Stimulated activated CD8-positive, alpha-beta memory T cell treated with anti-CD3 and anti-CD28 coated beads, Interleukin-12 subunit alpha, Interleukin-12 subunit beta, amount 100 ng/mL, for 1 hour (primary cell): ENCODE measurements around the gene ITPK1.

Source experiments
- DNase-seq: peaks from one replicate; pipeline ENCODE4 v3.0.0-alpha.2; 2020; ENCODE audit warnings: low read depth

ITPK1 gene

DNA sequence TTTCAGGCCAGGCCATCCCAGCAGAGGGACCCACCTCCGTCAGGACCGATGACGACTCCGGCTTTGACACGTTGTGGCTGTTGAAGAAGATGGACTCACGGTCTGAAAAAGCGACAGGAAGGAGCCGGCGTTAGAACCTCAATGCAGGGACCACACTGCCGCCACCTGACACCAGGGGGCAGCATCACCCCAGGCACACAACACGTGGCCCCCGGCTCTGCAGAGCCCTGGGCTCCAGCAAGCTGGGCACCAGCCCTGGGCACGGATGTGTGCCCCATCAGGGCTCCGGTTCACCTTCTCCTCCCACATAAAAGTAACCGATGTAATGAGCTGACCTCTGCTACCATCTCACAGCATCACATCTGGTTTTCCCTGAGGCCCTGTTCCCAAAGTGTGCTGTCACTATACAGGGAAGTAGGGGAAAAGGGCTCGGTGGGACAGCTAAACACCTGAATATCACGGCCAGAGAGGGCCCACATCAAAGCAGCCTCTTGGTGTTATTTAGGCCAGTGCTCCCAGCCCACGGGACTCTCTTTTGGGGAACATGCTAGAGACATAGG is 163.7 kb downstream of the ITPK1 start:
- DNase-seq, result peak; percentile 67

DNA sequence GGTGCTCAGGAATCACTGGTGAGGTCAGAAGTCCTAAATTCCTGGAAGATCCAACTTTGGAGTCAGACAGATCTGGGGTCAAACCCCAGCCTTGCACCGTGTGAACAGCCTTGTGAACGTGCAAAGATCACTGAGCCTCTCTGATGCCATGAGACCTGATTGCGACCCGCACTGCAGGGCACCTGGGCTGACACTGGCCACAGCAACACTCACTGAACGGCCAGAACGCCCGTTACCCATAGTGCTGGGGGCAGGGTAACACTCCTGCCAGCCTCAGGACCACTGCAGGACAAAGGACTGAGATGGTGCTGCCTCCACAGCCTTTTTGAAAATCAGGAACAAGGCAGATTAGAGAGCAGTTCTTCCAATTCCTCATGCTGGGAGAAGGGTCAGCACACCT is 164.5 kb downstream of the ITPK1 start:
- no peak for DNase-seq

GRCh38 chr14:92950773-92951172 is 165.0 kb downstream of the ITPK1 start:
- DNase-seq, result no peak

- DNase-seq, result no peak
Measured at GRCh38 chr14:92950193-92950540, 165.6 kb downstream of the ITPK1 start.

DNA sequence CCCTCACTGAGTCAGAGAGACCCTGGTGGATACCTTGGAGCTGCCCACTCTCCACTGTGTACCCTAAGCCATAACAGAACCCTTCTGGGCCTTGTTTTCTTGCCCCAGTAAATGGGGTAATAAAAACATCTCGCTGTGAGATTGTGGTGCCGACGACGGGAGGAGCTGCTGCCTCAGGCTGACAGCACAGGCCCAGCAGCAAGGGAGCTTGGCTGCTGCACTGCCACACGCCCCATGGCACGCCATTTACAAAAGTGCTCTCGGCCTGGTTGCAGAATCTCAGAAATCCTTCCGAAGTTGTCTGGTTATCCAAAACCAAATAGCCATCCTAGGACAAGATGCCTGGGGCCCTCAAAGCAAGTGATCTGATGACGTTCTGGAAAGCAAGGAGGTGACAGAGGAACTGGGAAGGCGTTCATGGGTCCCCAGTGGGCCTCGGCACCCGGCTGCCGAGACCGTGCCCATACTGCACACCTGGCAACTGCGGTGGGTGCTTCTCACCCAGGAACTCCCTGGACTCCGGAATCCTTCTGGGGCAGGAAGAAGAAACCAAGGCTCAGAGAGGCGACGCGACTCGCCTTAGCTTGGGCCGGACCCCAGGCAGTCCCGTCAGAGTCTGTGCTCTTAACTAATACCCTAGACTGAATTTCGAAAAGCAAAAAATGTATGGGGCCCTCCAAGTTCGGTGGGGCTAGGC is 166.1 kb downstream of the ITPK1 start:
- no peak for DNase-seq

DNA sequence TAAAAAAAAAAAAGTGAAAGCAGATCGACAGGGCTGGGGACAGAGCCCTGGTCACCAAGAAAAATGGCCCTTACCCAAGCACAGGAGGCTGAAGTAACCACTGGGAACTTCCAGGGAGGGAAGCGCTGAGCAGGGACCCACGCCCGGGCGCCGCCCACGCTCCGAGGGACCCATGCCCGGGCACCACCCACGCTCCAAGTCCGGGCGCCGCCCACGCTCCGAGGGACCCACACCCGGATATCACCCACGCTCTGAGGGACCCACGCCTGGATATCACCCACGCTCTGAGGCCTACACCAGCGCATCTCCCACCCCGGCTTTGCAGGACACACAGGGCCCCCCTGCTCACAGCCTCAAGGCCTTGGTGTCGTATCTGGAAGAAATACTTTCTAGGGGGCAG is 167.1 kb downstream of the ITPK1 start:
- DNase-seq, result no peak

DNA sequence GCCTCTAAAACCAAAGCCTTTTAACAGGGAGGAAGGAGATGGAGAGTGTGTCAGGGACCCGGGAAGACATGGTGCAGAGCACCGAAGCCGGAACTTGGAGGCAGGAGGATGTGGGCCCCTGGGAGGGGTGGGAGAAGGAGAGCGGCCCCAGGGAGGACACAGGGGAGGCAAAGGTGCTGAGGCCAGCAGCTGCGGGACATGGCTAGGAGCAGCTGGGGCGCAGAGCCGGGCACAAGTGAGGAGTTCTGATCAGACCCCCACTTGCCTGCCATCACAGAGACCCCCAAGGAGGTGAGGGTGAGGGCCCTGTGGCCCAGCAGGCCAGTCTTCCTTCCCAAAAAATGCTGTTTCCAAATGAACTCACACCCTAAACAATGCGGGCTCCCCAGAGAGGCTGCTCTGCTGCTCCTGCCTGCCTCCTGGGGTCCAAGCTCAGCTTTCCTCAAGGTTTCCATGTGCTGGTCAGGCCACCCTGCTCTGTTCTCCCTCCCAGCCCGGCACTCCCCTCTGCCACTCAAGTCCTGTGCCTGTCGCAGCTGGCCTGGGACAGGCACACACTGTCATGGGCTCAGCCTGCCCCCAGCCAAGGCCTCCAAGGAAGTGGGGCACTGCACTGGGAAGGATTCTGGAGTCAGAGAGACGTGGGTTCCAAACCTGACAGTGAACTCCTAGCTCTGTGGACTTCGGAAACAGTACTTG is 168.7 kb downstream of the ITPK1 start:
- no peak for DNase-seq

- DNase-seq, result no peak
Measured at GRCh38 chr14:92945959-92946846, 169.5 kb downstream of the ITPK1 start.

DNA sequence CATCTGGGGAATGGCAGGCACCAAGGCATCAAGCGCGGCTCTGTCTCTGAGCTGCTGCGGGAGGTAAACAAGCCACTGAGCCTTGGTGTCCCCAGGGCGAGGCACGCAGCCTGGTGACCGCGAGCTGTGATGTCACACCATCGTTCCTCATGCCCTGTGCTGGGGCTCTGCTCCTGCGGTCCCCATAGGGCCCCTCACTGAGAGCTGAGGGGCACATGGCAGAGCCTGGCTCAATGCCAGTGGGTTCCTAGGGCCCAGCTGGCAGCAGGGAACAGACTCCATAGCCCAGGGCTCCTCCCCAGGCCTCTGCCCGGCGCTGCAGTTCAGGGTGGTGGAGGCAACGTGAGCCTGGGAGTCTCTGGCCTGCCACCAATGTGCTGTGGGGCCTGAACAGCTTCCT is 170.2 kb downstream of the ITPK1 start:
- DNase-seq, result no peak

DNA sequence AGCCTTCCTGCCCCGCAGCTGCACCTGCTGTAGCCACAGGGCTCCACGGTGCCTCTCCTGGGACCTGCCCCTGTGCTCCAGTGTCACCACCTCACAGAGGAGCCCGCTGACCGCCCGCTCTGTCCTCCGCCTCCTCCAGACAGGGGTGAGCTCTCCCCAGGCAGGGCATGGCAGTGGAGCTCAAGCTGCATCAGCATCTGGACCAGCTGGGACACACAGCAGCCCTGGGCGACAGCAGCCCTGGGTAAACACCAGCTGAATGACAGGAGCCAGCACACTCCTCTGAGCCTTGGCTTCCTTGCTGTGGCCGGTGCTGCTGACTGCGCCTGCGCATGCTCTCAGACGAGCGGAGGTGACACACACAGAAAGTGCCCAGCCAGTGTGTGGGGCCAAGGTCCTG is 170.7 kb downstream of the ITPK1 start:
- DNase-seq, result no peak

DNA sequence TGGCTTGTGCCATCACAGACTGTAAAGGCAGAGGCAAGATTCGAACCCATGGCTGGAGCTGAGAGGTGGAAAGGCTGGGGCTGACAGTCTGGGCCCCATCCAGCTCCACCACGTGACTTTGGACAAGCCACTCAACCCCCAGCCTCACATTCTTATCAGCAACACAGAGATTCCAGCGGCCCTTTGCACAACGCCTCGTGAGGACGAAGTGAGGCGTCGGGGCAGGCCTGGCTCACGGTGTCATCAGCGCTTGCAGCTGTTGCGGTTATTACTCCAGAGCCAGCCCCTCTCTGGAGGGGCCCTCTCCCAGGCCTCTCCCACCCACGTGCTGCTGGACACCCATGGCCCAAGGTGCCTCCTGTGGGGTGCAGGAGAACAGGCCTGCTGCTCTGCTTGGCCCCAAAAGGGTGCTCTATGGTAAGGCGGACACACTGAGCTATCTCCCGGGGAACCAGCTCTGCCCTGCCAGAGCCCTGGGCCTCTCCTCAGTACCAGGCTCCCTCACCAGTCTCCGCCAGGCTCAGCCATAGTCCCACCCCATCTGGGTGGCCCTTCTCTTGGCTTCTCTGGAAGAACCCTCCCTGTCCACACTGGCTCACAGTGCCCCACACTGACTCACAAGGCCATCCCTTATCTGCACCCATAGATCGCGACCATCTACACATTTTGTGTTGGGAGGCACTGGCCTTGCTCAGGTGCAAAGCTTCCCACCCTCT is 171.7 kb downstream of the ITPK1 start:
- DNase-seq, result no peak

DNA sequence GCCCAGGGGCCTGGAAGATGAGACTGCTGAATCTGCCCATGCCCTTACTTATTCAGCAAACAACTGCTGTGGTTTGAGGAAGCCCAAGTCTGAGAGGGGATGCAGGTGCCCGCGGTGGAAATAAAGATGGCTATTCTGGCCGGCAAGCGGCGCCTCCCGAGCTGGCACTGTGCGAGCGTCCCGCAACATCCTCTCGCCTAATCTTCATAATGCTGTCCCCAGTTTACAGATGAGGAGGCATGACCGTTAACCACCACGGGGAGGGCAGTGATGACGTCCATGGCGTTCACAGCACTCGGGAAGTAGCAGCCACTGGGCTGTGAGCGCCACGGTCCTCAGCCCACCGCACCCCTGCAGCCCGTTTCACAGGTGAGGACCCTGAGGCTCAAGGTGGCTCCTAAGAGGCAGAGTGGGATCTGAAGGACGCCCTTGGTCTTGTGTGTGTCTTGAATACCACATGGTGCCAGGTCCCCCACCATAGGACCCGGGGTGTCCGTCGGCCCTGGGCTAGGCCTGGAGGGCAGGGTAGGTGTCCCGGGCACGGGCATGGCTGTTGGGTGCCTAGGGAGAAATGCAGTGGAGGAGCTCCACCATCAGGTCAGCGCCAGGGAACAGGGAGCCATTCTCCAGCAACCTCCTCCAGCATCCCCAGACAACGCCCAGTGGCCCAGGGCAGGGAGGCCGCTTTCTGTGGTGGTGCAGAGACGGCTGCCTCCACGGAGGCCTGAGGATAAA is 172.6 kb downstream of the ITPK1 start:
- DNase-seq, result no peak

GRCh38 chr14:92942576-92942975 is 173.1 kb downstream of the ITPK1 start:
- no peak for DNase-seq

DNA sequence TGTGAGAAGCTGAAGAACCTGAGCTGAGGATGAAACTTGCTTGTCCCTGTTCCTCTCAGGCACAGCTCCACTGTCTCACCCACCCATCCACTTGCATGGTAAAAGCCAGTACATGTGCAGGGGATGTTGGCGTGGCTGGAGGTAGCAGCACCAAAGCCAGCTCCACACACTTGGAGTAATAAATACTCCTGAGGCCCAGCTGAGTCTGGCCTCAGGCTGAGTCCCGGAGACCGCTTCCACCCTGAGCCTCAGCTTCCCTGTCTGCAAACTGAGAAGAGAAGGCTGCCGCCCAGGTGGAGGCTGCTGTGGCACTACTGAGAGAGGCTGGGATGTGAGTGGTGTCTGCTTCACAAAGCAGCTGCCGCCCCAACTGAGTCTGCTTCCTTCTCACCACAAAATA is 173.6 kb downstream of the ITPK1 start:
- no peak for DNase-seq

GRCh38 chr14:92941531-92941930 is 174.2 kb downstream of the ITPK1 start:
- no peak for DNase-seq

DNA sequence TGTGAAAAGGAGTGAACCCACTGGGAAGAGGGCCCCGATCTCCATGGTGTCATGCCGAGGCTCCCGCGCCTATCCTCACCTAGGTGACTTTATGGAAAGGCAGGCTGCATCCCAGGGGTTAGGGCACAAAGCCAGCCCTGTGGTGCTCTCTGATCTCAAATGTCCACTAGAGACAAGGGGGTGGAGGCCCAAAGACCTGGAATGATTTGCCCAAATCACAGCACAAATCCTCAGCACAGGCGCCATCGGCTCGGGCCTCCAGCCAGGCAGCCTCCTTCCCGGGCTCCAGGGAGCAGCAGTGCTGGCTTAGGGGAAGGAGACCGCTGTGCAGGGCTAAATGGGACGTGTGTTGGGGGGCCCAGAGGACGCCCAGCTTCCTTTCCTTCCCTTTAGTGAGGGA is 175.2 kb downstream of the ITPK1 start:
- no peak for DNase-seq

- no peak for DNase-seq
Measured at GRCh38 chr14:92939699-92940098, 176.0 kb downstream of the ITPK1 start.

- no peak for DNase-seq
Measured at GRCh38 chr14:92938890-92939671, 176.6 kb downstream of the ITPK1 start.

DNA sequence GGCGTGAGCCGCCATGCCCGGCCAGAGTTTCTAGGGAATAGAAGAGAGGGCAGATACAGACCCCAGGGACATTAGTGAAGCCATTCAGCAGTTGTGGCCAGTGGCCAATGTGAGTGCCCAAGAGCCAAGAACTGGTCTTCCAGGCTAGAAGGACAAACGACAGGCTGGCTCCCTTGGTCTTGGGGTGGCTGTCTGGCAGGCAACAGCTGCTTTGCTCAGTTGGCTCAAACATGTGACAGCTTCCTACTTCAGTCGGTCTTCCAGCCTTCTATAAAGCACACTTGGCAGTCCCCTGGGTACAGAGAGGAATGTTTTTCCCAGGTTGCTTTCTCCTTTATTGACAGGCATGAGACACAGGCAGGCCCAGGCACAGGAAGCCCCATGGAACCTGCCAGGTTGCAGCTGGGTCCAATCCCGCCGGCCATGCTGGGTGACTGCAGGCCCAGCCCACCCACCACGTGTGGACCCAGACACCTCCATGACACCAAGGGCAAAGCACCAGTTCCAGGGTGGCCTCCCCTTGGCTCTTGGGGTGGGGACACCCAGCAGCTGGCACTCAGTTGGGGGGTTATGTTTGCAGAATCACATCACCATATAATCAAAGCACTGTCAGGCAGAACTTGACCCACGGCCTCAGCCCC is 177.4 kb downstream of the ITPK1 start:
- no peak for DNase-seq
